Renal cortical epithelial cell (primary cell): ENCODE results near the gene FUT4. TPM values are rescaled to one million over a fixed set of nuclear protein-coding genes. Genes with fewer than 3 reads are reported as not detected.
"Not testable (repeated sequence)": the region's sequence is repeated elsewhere in the genome, so short reads cannot be mapped to it uniquely, and the experiment has no call there.

Source experiments
- DNase-seq: peaks from one replicate; pipeline ENCODE4 v3.0.0-alpha.2; 2011; ENCODE audit warnings: low read depth
- total RNA-seq: library from RNA; depleted of rRNA; stranded (reverse); fragments of >200 nt; gene quantifications from 2 replicates; pipeline ENCODE4 v1.2.3, GENCODE V29; 2014

Gene FUT4
- total RNA-seq, 1 donor from 2014 or later: 8.0 TPM

- DNase-seq: no peak
These were observed 9.8 kb upstream of the FUT4 start for GRCh38 chr11:94533696-94534630.

GRCh38 chr11:94536386-94536785, 7.3 kb upstream of the FUT4 start:
- DNase-seq: no peak

GRCh38 chr11:94537031-94537600, 6.6 kb upstream of the FUT4 start:
- no peak for DNase-seq

GRCh38 chr11:94539420-94539819, 4.3 kb upstream of the FUT4 start:
- no peak for DNase-seq

- no peak for DNase-seq
These were observed 1.0 kb downstream of the FUT4 start for GRCh38 chr11:94544646-94545263.

GRCh38 chr11:94545264-94546161, 1.8 kb downstream of the FUT4 start:
- DNase-seq: no peak

GRCh38 chr11:94546162-94546470, 2.4 kb downstream of the FUT4 start:
- DNase-seq: no peak

- DNase-seq: no peak
These were observed 3.2 kb downstream of the FUT4 start for GRCh38 chr11:94546886-94547285.

- no peak for DNase-seq
These were observed 5.4 kb downstream of the FUT4 start for GRCh38 chr11:94549146-94549545.

- no peak for DNase-seq
These were observed 6.8 kb downstream of the FUT4 start for GRCh38 chr11:94550513-94550912.

- peak; percentile 70 for DNase-seq
These were observed 10.2 kb downstream of the FUT4 start for GRCh38 chr11:94553938-94554337.

GRCh38 chr11:94555752-94556329, 12.1 kb downstream of the FUT4 start:
- not testable (repeated sequence) for DNase-seq

GRCh38 chr11:94557421-94557820, 13.7 kb downstream of the FUT4 start:
- DNase-seq: no peak

GRCh38 chr11:94557992-94558391, 14.3 kb downstream of the FUT4 start:
- no peak for DNase-seq

GRCh38 chr11:94558468-94558867, 14.7 kb downstream of the FUT4 start:
- no peak for DNase-seq

GRCh38 chr11:94558932-94559331, 15.2 kb downstream of the FUT4 start:
- DNase-seq: no peak

GRCh38 chr11:94559361-94559760, 15.6 kb downstream of the FUT4 start:
- DNase-seq: no peak

- DNase-seq: no peak
These were observed 17.1 kb downstream of the FUT4 start for GRCh38 chr11:94560834-94561233.

- DNase-seq: peak; percentile 67
These were observed 19.6 kb downstream of the FUT4 start for GRCh38 chr11:94563176-94563847.

GRCh38 chr11:94563848-94564467, 20.2 kb downstream of the FUT4 start:
- DNase-seq: no peak
